A549 (cell line): ENCODE data around the gene VEGFC. TPM values are rescaled to one million over a fixed set of nuclear protein-coding genes. Genes with fewer than 3 reads are reported as not detected.

Experiments
- ATAC-seq, 2 experiments: fragments of 200-7000 bp in 1 of 2; fragments of >200 bp in 1 of 2; cut with Nextera tagmentation in 1 of 2; cut with Tn5 transposase in 1 of 2; 3 replicates each; pipeline versions ENCODE4 v1.8.0 to v1.9.1; 2018 to 2020; ENCODE audit warnings: mild to moderate bottlenecking in 1 of 2, moderate library complexity in 1 of 2
- CTCF ChIA-PET: fragments of 300-600 bp; sonication (Branson Sonifier 250); formaldehyde crosslinking; extraction: SDS; loops from one replicate; lab custom pipeline; 2021; ENCODE audit warnings: antibody characterized with exemption, inconsistent platforms; lab: Yijun Ruan, JAX
- POLR2A ChIA-PET: fragments of 350-600 bp; formaldehyde crosslinking; extraction: SDS; loops from one replicate; lab custom pipeline; 2021; ENCODE audit warnings: antibody characterized with exemption, inconsistent platforms; lab: Yijun Ruan, JAX
- DNase-seq, 2 experiments: peaks; one replicate each; pipeline versions ENCODE4 v3.0.0 to v3.0.0-alpha.2; 2011 to 2016; ENCODE audit warnings: low read depth in 1 of 2, low spot score in 1 of 2
- FAIRE-seq: peaks from 2 replicates; lab custom pipeline; 2011; peaks lifted over from hg19 to GRCh38; lab: Jason Lieb, UNC
- H3K27ac ChIP-seq, 2 experiments: fragments of >200 bp; sonication (Bioruptor Twin); formaldehyde crosslinking; 3 replicates each; pipeline ENCODE4 v1.5.1; 2016 to 2017
- H3K4me1 ChIP-seq: fragments of >200 bp; sonication (Bioruptor Twin); formaldehyde crosslinking; 3 replicates; pipeline ENCODE4 v1.6.1; 2016
- H3K4me2 ChIP-seq: fragments of >200 bp; sonication (Bioruptor Twin); formaldehyde crosslinking; 3 replicates; pipeline ENCODE4 v1.6.1; 2016
- H3K4me3 ChIP-seq: fragments of >200 bp; sonication (Bioruptor Twin); formaldehyde crosslinking; 3 replicates; pipeline ENCODE4 v1.5.1; 2016
- H3K9me3 ChIP-seq: fragments of >200 bp; sonication (Bioruptor Twin); formaldehyde crosslinking; 3 replicates; pipeline ENCODE4 v1.6.1; 2016
- CBX2 ChIP-seq: fragments of 200-600 bp; sonication (generic); IDR thresholded peaks from 2 replicates; pipeline ENCODE4 v1.6.1; 2016; ENCODE audit warnings: low read depth, mild to moderate bottlenecking, borderline replicate concordance
- CBX8 ChIP-seq: fragments of 200-600 bp; sonication (generic); IDR thresholded peaks from 2 replicates; pipeline ENCODE4 v1.6.1; 2016
- CEBPB ChIP-seq, 2 experiments: fragments of >200 bp in 1 of 2; sonication (Bioruptor Twin) in 1 of 2; formaldehyde crosslinking in 1 of 2; IDR thresholded peaks; 2 replicates each; pipeline ENCODE4 v1.6.1; 2012 to 2016
- CHD2 ChIP-seq: fragments of 150-350 bp; IDR thresholded peaks from 2 replicates; pipeline ENCODE4 v1.6.1; 2014; ENCODE audit warnings: low read length; ENCODE audit not compliant: partially characterized antibody
- ESRRA ChIP-seq: fragments of 150-350 bp; IDR thresholded peaks from 2 replicates; pipeline ENCODE4 v1.6.1; 2014; ENCODE audit warnings: mild to moderate bottlenecking, low read length, borderline replicate concordance
- FOSL2 ChIP-seq, 2 experiments: fragments of 450-650 bp in 1 of 2; fragments of >200 bp in 1 of 2; sonication (Bioruptor Twin) in 1 of 2; formaldehyde crosslinking; IDR thresholded peaks; 2 replicates each; pipeline versions ENCODE4 v1.5.0 to v1.6.1; 2016 to 2020; ENCODE audit warnings: mild to moderate bottlenecking in 1 of 2, moderate library complexity in 1 of 2
- JUNB ChIP-seq: fragments of >200 bp; sonication (Bioruptor Twin); formaldehyde crosslinking; IDR thresholded peaks from 2 replicates; pipeline ENCODE4 v1.6.1; 2016
- MYC ChIP-seq: IDR thresholded peaks from 2 replicates; pipeline ENCODE4 v1.6.1; 2012; ENCODE audit warnings: mild to moderate bottlenecking, inconsistent platforms, low read length, improper control_type of control experiment, borderline replicate concordance
- NR3C1 ChIP-seq: fragments of >200 bp; sonication (Bioruptor Twin); formaldehyde crosslinking; IDR thresholded peaks from 3 replicates; pipeline ENCODE4 v1.6.1; 2017
- RAD21 ChIP-seq, 2 experiments: fragments of >200 bp in 1 of 2; sonication (Bioruptor Twin) in 1 of 2; formaldehyde crosslinking in 1 of 2; IDR thresholded peaks in 1 of 2; conservative IDR thresholded peaks in 1 of 2; 2 replicates in 1 of 2; 3 replicates in 1 of 2; pipeline ENCODE4 v1.6.1; 2012 to 2018; ENCODE audit warnings: inconsistent platforms in 1 of 2
- RARB ChIP-seq: fragments of 250-450 bp; sonication (Bioruptor Pico); IDR thresholded peaks from 2 replicates; pipeline ENCODE4 v1.8.0; 2021; ENCODE audit warnings: mild to moderate bottlenecking, moderate library complexity
- RCOR1 ChIP-seq: fragments of 150-350 bp; IDR thresholded peaks from 2 replicates; pipeline ENCODE4 v1.6.1; 2014; ENCODE audit warnings: antibody characterized with exemption, low read length, low read depth
- RNF2 ChIP-seq: fragments of 200-600 bp; sonication (generic); IDR thresholded peaks from 2 replicates; pipeline ENCODE4 v1.6.1; 2016; ENCODE audit warnings: low read depth, mild to moderate bottlenecking, antibody characterized with exemption, moderate library complexity, borderline replicate concordance
- SMC3 ChIP-seq: fragments of >200 bp; sonication (Bioruptor Twin); formaldehyde crosslinking; IDR thresholded peaks from 3 replicates; pipeline ENCODE4 v1.6.1; 2018; ENCODE audit warnings: inconsistent platforms
- TP53 ChIP-seq: fragments of 250-450 bp; sonication (Bioruptor Pico); IDR thresholded peaks from 2 replicates; pipeline ENCODE4 v1.5.0; 2021; ENCODE audit warnings: mild to moderate bottlenecking, moderate library complexity
- ZC3H11A ChIP-seq: fragments of 450-650 bp; IDR thresholded peaks from 2 replicates; pipeline ENCODE4 v1.6.1; 2014; ENCODE audit warnings: antibody characterized with exemption, mild to moderate bottlenecking
- WGBS: methylation state at CpG from one replicate; pipeline ENCODE4 v1.1.6; 2017; ENCODE audit errors: missing lambda C conversion rate; 5-methylcytosine and 5-hydroxymethylcytosine counted together
- polyA plus RNA-seq, 4 experiments: library from polyadenylated mRNA; depleted of rRNA in 3 of 4; stranded (reverse); fragments of >200 nt; fragmentation: RNase III in 1 of 4; extraction: RNeasy Plus Mini Kit Qiagen cat#74134 plus additional on column Dnase treatment in 1 of 4; gene quantifications; 2 replicates in 3 of 4; 3 replicates in 1 of 4; pipeline ENCODE4 v1.2.3, GENCODE V29; 2011 to 2017
- TF ChIP-seq, protein P1 (sequence below): fragments of 250-450 bp; sonication (Bioruptor Pico); IDR thresholded peaks from 2 replicates; pipeline ENCODE4 v1.5.0; 2021; ENCODE audit warnings: mild to moderate bottlenecking, moderate library complexity, borderline replicate concordance
- TF ChIP-seq, protein P2 (sequence below): IDR thresholded peaks from 2 replicates; pipeline ENCODE4 v1.6.1; 2012; ENCODE audit warnings: low read depth, borderline replicate concordance
- TF ChIP-seq, protein P3 (sequence below): fragments of >200 bp; sonication (Bioruptor Twin); formaldehyde crosslinking; IDR thresholded peaks from 3 replicates; pipeline ENCODE4 v1.6.1; 2016
- TF ChIP-seq, protein P4 (sequence below): fragments of >200 bp; sonication (Bioruptor Twin); formaldehyde crosslinking; IDR thresholded peaks from 3 replicates; pipeline ENCODE4 v1.5.1; 2016
- TF ChIP-seq, protein P5 (sequence below): fragments of 450-650 bp; IDR thresholded peaks from 2 replicates; pipeline ENCODE4 v1.6.1; 2014; ENCODE audit warnings: antibody characterized with exemption

The VEGFC gene
- polyA plus RNA-seq, 2 of the 4 experiments (the other 2 are of a cell fraction), result 11.6 to 14.4 TPM

DNA sequence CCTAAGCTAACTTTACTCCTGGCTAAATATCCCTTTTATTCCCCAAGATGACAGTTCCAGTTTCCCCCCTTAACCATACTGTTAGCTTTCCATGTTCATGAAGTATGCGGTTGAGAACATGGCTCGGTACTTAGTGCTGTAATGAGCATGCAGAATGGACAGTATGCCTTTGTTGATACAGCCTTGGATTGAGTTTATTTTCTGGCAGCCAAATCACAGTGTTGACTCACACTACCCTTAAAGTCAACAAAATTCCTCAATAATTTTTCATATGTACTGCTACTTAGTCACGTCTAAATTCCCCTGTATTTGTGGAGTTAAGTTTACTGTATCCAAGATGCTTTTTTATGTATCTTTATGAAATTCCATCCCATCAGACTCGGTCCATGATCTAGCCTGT lies 1.4 kb upstream of the VEGFC start (continued):
- no peak for TF ChIP-seq RCOR1
- TF ChIP-seq CBX2, result no peak
- TF ChIP-seq FOSL2 (IDR thresholded peaks at IDR 0.05), result peak; percentile 62; the same call in 1 of the 2 replicates
- peak; percentile 93 for TF ChIP-seq FOSL2 (CRISPR knock-in tag; IDR thresholded peaks at IDR 0.05)
- TF ChIP-seq, protein P1, sequence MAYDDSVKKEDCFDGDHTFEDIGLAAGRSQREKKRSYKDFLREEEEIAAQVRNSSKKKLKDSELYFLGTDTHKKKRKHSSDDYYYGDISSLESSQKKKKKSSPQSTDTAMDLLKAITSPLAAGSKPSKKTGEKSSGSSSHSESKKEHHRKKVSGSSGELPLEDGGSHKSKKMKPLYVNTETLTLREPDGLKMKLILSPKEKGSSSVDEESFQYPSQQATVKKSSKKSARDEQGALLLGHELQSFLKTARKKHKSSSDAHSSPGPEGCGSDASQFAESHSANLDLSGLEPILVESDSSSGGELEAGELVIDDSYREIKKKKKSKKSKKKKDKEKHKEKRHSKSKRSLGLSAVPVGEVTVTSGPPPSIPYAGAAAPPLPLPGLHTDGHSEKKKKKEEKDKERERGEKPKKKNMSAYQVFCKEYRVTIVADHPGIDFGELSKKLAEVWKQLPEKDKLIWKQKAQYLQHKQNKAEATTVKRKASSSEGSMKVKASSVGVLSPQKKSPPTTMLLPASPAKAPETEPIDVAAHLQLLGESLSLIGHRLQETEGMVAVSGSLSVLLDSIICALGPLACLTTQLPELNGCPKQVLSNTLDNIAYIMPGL (CRISPR knock-in tag), result no peak
- TF ChIP-seq TP53 (CRISPR knock-in tag), result no peak
- TF ChIP-seq, protein P2, sequence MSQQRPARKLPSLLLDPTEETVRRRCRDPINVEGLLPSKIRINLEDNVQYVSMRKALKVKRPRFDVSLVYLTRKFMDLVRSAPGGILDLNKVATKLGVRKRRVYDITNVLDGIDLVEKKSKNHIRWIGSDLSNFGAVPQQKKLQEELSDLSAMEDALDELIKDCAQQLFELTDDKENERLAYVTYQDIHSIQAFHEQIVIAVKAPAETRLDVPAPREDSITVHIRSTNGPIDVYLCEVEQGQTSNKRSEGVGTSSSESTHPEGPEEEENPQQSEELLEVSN, result no peak
- no peak for TF ChIP-seq RARB (CRISPR knock-in tag)
- TF ChIP-seq RAD21 (conservative IDR thresholded peaks at IDR 0.05 in 1 of 2, IDR thresholded peaks at IDR 0.05 in 1 of 2), result peak in 1 of 2 experiments; percentile 36; a peak in 2 of 5 replicates
- TF ChIP-seq ESRRA, result no peak
- no peak for TF ChIP-seq NR3C1
- no peak; a peak in 1 of 4 replicates for TF ChIP-seq CEBPB (IDR thresholded peaks at IDR 0.05)
- TF ChIP-seq JUNB, result peak; percentile 83
- TF ChIP-seq MYC, result no peak
- TF ChIP-seq SMC3, result peak; percentile 31; the same call in 1 of the 3 replicates
- TF ChIP-seq, protein P3, sequence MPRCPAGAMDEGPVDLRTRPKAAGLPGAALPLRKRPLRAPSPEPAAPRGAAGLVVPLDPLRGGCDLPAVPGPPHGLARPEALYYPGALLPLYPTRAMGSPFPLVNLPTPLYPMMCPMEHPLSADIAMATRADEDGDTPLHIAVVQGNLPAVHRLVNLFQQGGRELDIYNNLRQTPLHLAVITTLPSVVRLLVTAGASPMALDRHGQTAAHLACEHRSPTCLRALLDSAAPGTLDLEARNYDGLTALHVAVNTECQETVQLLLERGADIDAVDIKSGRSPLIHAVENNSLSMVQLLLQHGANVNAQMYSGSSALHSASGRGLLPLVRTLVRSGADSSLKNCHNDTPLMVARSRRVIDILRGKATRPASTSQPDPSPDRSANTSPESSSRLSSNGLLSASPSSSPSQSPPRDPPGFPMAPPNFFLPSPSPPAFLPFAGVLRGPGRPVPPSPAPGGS, result no peak
- TF ChIP-seq, protein P4, sequence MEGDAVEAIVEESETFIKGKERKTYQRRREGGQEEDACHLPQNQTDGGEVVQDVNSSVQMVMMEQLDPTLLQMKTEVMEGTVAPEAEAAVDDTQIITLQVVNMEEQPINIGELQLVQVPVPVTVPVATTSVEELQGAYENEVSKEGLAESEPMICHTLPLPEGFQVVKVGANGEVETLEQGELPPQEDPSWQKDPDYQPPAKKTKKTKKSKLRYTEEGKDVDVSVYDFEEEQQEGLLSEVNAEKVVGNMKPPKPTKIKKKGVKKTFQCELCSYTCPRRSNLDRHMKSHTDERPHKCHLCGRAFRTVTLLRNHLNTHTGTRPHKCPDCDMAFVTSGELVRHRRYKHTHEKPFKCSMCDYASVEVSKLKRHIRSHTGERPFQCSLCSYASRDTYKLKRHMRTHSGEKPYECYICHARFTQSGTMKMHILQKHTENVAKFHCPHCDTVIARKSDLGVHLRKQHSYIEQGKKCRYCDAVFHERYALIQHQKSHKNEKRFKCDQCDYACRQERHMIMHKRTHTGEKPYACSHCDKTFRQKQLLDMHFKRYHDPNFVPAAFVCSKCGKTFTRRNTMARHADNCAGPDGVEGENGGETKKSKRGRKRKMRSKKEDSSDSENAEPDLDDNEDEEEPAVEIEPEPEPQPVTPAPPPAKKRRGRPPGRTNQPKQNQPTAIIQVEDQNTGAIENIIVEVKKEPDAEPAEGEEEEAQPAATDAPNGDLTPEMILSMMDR, result no peak
- no peak for TF ChIP-seq ZC3H11A
- no peak for TF ChIP-seq CHD2
- TF ChIP-seq RNF2, result no peak
- TF ChIP-seq, all 56 proteins: peak for 8

DNA sequence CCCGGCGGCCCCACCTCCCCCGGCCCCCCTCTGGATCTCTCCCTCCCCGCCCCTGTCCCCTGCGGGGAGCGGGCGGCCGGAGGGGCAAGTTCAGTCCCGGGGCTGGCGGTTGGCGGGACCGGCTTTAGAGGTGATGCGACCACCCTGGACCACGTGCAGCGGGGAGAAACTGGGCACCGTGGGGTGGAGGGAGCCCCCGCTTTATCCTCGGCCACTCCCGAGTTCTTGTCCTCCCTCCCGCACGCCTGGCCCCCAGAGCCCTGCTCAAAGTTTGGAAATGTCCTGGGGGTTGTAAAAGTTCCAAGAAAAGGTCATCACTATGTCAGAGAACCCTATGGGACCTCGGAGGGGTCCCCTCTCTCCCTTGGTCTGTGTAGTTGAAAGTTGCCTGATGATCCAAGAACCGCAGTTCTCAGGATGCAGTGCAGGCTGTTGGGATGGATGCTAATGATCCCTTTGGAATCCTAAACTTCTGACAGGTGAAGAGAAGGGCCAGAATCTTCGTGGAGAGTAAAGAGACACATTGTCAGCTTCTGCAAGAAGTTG lies 411 bp upstream of the VEGFC start:
- WGBS, result 24% methylated on average over 7 of the region's 24 CpGs
- ATAC-seq (peak; percentile 6 to 16; a peak in 3 of 6 replicates), FAIRE-seq (no peak), DNase-seq (no peak)
- Histone ChIP-seq H3K4me1 (peaks cover 26% of the 10 kb centered on the region), H3K4me3 (peak overlapping the region; percentile 92), H3K4me2 (peak overlapping the region; percentile 85), H3K9me3 (no peaks in the 10 kb centered on the region), H3K27ac (peak overlapping the region; percentile 94 to 100)
- no peak for TF ChIP-seq CBX8
- TF ChIP-seq, protein P5, sequence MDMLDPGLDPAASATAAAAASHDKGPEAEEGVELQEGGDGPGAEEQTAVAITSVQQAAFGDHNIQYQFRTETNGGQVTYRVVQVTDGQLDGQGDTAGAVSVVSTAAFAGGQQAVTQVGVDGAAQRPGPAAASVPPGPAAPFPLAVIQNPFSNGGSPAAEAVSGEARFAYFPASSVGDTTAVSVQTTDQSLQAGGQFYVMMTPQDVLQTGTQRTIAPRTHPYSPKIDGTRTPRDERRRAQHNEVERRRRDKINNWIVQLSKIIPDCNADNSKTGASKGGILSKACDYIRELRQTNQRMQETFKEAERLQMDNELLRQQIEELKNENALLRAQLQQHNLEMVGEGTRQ, result no peak
- ChIA-PET POLR2A (interaction anchor here (0.5 to 1.7 kb wide), 4 partner anchors 26 to 804 kb away, joined by 3 to 11 read pairs (median 4); no protein-coding TSS in a partner anchor), CTCF (interaction anchor here (0.6 to 2.5 kb wide), 4 partner anchors 9 to 415 kb away, joined by 3 to 15 read pairs (median 6); no protein-coding TSS in a partner anchor)
